ENCODE results near the gene ZCWPW1. TPM values are rescaled to one million over a fixed set of nuclear protein-coding genes. Genes with fewer than 3 reads are reported as not detected.

ZCWPW1 gene
- total and polyA plus RNA-seq, 10 of the 15 experiments (the other 5 are each of a cell fraction or from before 2014, with no cell fraction given), result 1.3 to 4.4 (median 3.7) TPM

DNA sequence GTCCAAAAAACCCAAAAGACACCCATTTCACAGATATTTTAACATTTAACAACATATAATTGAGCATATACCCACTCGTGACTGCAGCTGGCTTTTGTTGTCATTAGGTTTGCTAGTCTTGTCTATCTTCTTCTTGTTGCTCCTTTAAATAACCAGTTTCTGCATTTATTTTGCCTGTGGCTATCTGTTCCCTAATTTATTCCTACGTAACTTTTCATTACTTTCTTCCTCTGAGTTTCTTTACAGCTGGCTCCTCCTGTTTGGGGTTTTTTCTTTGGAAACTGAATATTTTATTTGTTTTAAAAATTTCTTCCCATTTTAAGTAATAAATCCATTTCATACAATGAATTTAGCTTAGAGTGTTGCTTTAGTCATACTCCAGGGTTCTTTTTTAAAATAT is 40.8 kb downstream of the ZCWPW1 start:
- DNase-seq (ENCODE audit: low read depth, low spot score), result no peak
- intact Hi-C loops (cut with micrococcal nuclease; ENCODE audit: unreplicated experiment), result no loop called here
- Histone ChIP-seq H3K9ac (ENCODE audit: control insufficient read depth, insufficient read depth, low read length) (no peak overlapping the region), H3K4me3 (no peak overlapping the region), H3K79me2 (ENCODE audit: control insufficient read depth, insufficient read depth, low read length) (no peaks in the 10 kb centered on the region), H3K27me3 (replicated peaks in 1 of 2; ENCODE audit: control insufficient read depth in 2 of 2, insufficient read depth in 2 of 2, low read length in 1 of 2) (no peaks in the 10 kb centered on the region), H2AFZ (ENCODE audit: control insufficient read depth, low read depth, low read length) (no peak overlapping the region), H4K20me1 (ENCODE audit: control insufficient read depth, insufficient read depth) (no peaks in the 10 kb centered on the region), H3K27ac (ENCODE audit: control insufficient read depth, insufficient read depth) (no peak overlapping the region), H3K4me1 (ENCODE audit: control insufficient read depth, insufficient read depth, low read length) (peaks cover 8% of the 10 kb centered on the region), H3K9me3 (replicated peaks; ENCODE audit: control insufficient read depth, insufficient read depth, low read length) (no peaks in the 10 kb centered on the region), H3K36me3 (ENCODE audit: control insufficient read depth in 2 of 2, insufficient read depth in 2 of 2, low read length in 1 of 2) (peaks cover 0 to 2% of the 10 kb centered on the region in 2 experiments; a peak in 2 of 4 replicates), H3K4me2 (ENCODE audit: control insufficient read depth, insufficient read depth) (no peak overlapping the region)
- BruUV-seq (replicated peaks), result no TSS peak
- SMC1A ChIA-PET (ENCODE audit: uncharacterized antibody, unreplicated experiment), result interaction anchor here (1.0 to 4.4 kb wide), 6 partner anchors 9 to 24 kb away, joined by 3 to 26 read pairs (median 4); no protein-coding TSS in a partner anchor
- POLR2A ChIA-PET, result interaction anchor here (1.5 to 5.8 kb wide), 3 partner anchors 8 to 47 kb away, joined by 4 to 30 read pairs (median 8); no protein-coding TSS in a partner anchor
- CTCF ChIA-PET, result interaction anchor here (0.6 to 3.1 kb wide), 5 partner anchors 9 to 366 kb away, joined by 3 to 15 read pairs (median 5); no protein-coding TSS in a partner anchor
- in situ Hi-C loops (cut with MboI), result no loop called here
- TF ChIP-seq KDM1A (IDR thresholded peaks at IDR 0.05; ENCODE audit: borderline replicate concordance) (no peak), NBN (IDR thresholded peaks at IDR 0.05) (no peak), CREB1 (IDR thresholded peaks at IDR 0.05; ENCODE audit: low read depth) (no peak)
- no peak for FAIRE-seq
- WGBS (ENCODE audit: insufficient coverage, insufficient replicate concordance, low lambda C conversion rate, missing lambda C conversion rate), result 61% methylated on average over 2 of the region's 2 CpGs
- RAD21 ChIA-PET (ENCODE audit: unreplicated experiment), result interaction anchor here (0.8 to 3.5 kb wide), 6 partner anchors 9 to 308 kb away, joined by 3 to 18 read pairs (median 5); partner anchors contain the start of gene ZCWPW1
- ATAC-seq, result no peak

- Histone ChIP-seq H3K27ac (ENCODE audit: control insufficient read depth, insufficient read depth) (no peak overlapping the region), H3K36me3 (ENCODE audit: control insufficient read depth in 2 of 2, insufficient read depth in 2 of 2, low read length in 1 of 2) (peaks cover 0 to 2% of the 10 kb centered on the region in 2 experiments; a peak in 2 of 4 replicates), H3K4me3 (no peak overlapping the region), H3K9ac (ENCODE audit: control insufficient read depth, insufficient read depth, low read length) (no peak overlapping the region), H3K4me1 (ENCODE audit: control insufficient read depth, insufficient read depth, low read length) (peaks cover 5% of the 10 kb centered on the region), H3K79me2 (ENCODE audit: control insufficient read depth, insufficient read depth, low read length) (no peaks in the 10 kb centered on the region), H2AFZ (ENCODE audit: control insufficient read depth, low read depth, low read length) (no peak overlapping the region), H3K27me3 (replicated peaks in 1 of 2; ENCODE audit: control insufficient read depth in 2 of 2, insufficient read depth in 2 of 2, low read length in 1 of 2) (no peaks in the 10 kb centered on the region), H3K4me2 (ENCODE audit: control insufficient read depth, insufficient read depth) (no peak overlapping the region), H3K9me3 (replicated peaks; ENCODE audit: control insufficient read depth, insufficient read depth, low read length) (no peaks in the 10 kb centered on the region; the same call in 2 of the 3 replicates), H4K20me1 (ENCODE audit: control insufficient read depth, insufficient read depth) (no peaks in the 10 kb centered on the region)
- CTCF ChIA-PET, result interaction anchor here (1.1 to 3.1 kb wide), 3 partner anchors 9 to 21 kb away, joined by 3 to 15 read pairs (median 6); no protein-coding TSS in a partner anchor
- no TSS peak for BruUV-seq (replicated peaks)
- intact Hi-C loops (cut with micrococcal nuclease; ENCODE audit: unreplicated experiment) (no loop called here), in situ Hi-C loops (cut with MboI) (no loop called here)
- POLR2A ChIA-PET, result interaction anchor here (1.3 to 5.8 kb wide), 5 partner anchors 10 to 48 kb away, joined by 4 to 33 read pairs (median 11); partner anchors contain the start of gene ZCWPW1
- SMC1A ChIA-PET (ENCODE audit: uncharacterized antibody, unreplicated experiment), result interaction anchor here (1.0 to 4.4 kb wide), 5 partner anchors 9 to 20 kb away, joined by 3 to 26 read pairs (median 4); no protein-coding TSS in a partner anchor
- FAIRE-seq (no peak), DNase-seq (ENCODE audit: low read depth, low spot score) (no peak), ATAC-seq (no peak)
- TF ChIP-seq CREM (IDR thresholded peaks at IDR 0.05; ENCODE audit: low read depth) (no peak), BRCA1 (IDR thresholded peaks at IDR 0.05; ENCODE audit: low read depth, low read length) (no peak), MTA3 (IDR thresholded peaks at IDR 0.05; ENCODE audit: borderline replicate concordance, low read length) (no peak), FOS (IDR thresholded peaks at IDR 0.05; ENCODE audit: borderline replicate concordance, extremely low read depth, insufficient read length) (no peak), ZZZ3 (IDR thresholded peaks at IDR 0.05; ENCODE audit: control insufficient read depth, insufficient read length, low read depth) (no peak)
- RAD21 ChIA-PET (ENCODE audit: unreplicated experiment), result interaction anchor here (0.8 to 3.5 kb wide), 5 partner anchors 9 to 309 kb away, joined by 3 to 18 read pairs (median 7); partner anchors contain the start of gene ZCWPW1
- WGBS (ENCODE audit: insufficient coverage, insufficient replicate concordance, low lambda C conversion rate, missing lambda C conversion rate), result 66% methylated on average over 5 of the region's 5 CpGs
These were observed 41.6 kb downstream of the ZCWPW1 start for GRCh38 chr7:100386940-100387339.
